GM21717 (cell line): ENCODE results near the gene CACNB3.
"Not testable (repeated sequence)": the region's sequence is repeated elsewhere in the genome, so short reads cannot be mapped to it uniquely, and the experiment has no call there.

Experiments used
- ATAC-seq: cut with Tn5 transposase; IDR thresholded peaks from one replicate; pipeline ENCODE4 v1.9.1; 2021; ENCODE audit warnings: mild to moderate bottlenecking, moderate library complexity; ENCODE audit not compliant: unreplicated experiment

CACNB3 gene

DNA sequence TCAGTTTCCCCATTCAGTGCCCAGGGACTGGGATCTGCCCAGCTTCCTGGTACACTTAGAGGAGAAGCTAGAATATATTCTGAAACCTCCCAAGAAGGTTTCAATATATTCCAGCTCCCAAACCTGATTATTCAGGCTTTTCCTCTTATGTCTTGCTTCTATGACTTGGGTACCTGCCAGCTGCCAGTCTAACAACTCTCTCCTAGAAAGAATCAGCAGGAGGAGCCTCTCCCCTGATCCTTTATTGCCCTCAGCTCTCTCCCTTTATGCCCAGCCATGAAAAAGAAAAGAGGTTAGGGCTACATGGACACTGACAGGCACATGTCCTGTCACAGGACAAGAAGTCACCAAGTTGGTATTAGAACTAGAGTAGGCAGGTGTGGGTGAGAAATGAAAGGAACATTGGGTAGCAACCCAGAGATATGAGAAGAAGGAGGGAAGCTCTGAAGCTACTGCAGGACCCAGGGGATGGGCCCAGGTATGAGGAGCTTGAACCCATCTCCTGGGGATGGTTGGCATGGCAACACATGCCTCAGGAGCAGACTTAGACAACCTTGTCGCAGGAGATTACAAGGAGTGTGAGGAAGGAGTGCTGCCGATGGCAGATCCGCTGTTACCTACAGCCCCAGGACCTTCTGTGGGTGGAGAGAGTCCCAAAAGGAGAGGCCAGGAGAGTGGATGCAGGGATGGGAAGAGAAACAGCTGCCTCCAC lies 2.0 kb upstream of the CACNB3 start:
- ATAC-seq = no peak

DNA sequence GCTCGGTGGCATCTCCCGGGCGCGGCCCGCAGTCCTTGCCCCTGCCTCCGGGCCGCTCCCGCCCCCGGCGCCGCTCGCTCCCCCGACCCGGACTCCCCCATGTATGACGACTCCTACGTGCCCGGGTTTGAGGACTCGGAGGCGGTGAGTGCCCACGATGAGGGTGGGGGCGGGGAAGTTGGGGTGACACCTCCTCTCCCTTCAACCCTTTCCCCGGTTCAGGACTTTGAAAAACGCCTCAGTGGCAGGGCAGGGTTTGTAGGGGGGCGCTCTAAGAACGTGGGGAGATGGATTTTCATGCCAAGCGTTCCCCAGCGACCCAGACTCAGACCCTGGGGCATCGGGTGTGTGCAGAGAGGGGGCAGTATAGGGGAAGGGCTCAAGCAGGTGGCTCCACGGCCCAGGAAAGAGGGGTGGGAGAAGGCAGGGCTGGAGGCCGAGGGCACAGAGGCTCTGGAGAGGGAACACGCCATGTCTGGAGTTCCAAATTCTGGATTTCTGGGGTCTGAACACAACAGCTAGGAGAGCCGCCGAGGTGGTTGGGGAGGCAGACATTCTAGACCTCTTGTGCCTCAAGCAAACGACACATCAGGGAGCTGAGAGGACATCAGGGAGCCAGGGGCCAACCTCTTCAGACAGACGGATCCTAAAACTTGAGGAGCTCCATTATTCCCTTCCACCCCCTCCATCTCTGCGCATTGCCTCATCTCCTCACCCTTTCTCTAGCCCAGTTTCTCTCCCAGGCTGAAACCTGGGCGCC lies 715 bp downstream of the CACNB3 start:
- ATAC-seq = no peak

DNA sequence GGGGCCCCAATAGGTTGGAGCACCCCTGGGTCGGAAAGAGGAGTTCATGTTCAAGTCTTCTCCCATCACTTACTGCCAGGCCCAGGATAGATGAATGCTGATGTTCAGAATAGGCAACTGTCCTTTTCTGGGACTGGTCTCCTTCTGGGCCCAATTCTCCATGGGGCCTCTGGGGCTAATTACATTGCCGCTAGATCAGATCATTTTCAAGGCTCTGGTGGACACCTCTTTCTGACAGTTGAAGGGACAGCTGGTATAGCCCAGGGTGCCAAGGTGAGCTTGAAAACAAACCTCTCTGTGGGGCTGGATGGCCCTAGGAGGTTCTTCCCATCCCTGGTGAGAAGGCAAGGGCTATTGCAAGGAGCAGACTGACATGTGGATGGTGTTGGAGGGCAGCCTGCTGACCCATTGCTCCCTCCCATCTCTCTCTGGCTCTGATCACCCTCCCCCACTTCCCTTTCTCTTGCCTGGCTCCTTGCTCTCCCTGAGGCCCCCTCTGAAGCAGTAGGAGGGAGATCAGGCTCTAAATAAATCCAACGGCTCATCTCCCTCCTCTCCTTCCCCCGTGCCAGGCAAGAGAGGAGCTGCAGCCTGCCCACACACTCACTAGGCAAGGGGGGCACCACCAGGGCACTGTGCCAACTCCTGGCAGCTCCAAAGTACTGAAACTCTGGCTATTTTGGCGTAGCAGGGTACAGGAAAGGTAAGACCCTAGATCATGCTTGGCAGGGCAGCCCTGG lies 1.9 kb downstream of the CACNB3 start:
- ATAC-seq = no peak

DNA sequence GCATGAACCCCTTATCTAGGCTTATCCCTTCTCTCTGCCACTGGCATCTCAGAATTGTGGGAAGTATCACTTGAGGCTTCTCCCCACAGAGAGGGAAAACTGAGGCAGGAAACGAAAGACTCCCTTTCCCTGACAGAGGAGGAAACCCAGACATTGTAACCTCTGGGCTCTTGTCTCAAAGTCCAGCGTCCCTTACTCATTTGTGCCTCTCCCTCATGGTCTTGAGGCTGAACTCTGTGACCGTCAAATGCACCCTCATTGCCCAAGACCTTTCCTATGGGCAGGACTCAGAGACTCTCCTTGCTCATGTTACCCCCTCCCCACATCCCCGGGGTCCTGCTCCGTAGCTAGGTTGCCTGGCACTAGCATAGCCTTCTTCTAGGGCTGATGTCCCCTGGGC lies 3.8 kb downstream of the CACNB3 start:
- no peak for ATAC-seq

DNA sequence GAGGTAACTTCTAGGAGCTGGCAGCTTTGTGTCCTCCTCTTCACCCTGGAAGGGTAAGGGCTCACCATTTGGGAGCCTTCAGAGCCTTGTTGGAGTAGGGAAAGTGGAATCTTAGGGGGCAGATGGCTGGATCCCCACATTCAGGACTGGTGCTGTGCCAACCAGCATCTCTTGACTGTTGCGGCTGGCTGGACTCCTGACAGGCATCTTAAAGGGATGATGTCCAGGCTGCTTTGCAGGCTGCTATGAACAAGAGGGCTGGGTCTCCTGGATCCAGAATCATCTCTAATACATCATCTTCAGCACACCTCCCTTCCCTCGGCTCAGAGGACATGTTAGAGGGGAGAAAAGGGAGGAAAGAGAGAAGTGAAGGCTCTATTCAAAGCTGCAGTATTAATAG lies 4.4 kb downstream of the CACNB3 start:
- no peak for ATAC-seq

DNA sequence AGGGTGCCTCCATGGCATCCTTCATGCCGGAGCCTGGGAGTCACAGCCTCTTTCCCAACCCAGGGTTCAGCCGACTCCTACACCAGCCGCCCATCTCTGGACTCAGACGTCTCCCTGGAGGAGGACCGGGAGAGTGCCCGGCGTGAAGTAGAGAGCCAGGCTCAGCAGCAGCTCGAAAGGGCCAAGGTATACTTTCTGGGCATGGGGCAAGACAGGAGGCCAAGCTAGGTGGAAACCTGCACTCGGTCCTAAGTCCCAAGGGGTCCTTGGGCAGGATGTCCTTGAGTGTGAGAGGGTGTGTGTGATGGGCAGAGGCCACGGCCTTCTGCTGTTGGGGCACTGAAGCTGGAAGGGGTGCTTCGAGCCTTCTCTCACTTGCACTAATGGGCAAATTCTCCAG lies 5.0 kb downstream of the CACNB3 start:
- no peak for ATAC-seq

DNA sequence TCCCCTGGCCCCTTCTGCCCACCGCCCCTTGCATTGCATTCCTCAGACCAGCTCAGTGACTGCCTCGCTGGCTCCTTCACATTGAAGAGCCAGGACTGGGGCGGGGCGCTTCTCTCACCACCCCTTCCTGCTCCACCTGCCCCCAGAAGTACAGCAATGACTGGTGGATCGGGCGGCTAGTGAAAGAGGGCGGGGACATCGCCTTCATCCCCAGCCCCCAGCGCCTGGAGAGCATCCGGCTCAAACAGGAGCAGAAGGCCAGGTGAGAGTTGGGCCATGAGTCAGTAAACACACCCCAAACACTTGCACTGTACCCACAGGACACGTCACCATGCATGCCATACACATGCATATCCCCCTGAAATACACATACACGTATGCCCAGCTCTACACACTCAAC lies 5.8 kb downstream of the CACNB3 start:
- no peak for ATAC-seq

DNA sequence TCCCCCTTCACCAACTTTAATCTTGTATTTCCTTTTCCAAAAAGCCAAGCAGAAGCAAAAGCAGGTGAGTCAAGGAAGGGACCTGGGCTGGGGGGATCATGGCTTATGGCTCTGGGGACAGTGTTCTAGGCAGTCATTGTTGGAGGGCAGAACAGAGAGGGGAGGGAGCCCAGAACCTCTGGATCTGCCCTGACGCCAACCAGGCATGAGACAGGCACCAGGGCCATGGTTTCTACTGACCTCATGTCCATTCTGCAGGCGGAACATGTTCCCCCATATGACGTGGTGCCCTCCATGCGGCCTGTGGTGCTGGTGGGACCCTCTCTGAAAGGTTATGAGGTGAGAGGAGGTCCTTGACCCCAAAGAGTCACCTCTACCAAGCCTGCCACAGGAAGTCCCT lies 6.6 kb downstream of the CACNB3 start:
- ATAC-seq = no peak

DNA sequence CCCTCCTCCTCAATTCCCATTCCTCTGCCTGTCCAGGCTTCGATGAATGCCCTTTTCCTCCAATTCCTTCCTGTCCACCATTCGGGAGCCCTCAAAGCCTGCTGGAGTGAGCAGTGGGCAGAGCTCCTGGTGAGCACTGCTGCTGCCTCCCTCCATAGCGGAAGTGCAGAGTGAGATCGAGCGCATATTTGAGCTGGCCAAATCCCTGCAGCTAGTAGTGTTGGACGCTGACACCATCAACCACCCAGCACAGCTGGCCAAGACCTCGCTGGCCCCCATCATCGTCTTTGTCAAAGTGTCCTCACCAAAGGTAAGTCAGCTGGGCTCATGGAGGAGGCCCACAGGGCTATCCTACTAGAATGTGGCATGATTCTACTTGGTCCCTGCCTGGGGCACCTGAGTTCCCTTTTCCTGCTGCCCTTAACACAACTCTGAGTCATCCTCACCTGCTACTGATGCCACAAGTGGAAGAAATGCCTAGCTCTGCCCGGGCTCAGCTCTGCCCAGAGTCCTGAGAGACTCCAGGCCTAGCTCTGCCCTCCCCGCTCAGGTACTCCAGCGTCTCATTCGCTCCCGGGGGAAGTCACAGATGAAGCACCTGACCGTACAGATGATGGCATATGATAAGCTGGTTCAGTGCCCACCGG lies 8.0 kb downstream of the CACNB3 start:
- ATAC-seq = no peak

DNA sequence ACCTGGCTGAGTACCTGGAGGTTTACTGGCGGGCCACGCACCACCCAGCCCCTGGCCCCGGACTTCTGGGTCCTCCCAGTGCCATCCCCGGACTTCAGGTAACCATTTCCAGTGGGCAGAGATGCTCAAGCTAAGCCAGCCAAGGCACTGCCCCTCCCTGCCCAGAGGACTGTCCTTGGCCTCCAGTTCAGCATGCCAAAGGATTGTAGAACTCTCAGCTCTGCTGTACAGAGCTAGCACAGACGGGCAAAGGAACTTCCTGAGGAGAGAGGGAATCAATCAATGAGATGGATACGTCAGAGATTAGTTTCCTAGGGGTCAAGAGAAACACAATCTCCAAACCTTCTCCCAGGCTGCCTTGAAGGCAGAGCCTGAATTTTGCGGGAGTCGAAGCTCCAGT lies 8.7 kb downstream of the CACNB3 start:
- ATAC-seq = no peak

DNA sequence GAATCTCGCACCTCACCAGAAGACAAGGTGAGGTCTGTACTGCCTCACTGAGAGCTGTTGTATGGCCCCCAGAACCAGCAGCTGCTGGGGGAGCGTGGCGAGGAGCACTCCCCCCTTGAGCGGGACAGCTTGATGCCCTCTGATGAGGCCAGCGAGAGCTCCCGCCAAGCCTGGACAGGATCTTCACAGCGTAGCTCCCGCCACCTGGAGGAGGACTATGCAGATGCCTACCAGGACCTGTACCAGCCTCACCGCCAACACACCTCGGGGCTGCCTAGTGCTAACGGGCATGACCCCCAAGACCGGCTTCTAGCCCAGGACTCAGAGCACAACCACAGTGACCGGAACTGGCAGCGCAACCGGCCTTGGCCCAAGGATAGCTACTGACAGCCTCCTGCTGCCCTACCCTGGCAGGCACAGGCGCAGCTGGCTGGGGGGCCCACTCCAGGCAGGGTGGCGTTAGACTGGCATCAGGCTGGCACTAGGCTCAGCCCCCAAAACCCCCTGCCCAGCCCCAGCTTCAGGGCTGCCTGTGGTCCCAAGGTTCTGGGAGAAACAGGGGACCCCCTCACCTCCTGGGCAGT lies 9.3 kb downstream of the CACNB3 start:
- ATAC-seq = no peak

DNA sequence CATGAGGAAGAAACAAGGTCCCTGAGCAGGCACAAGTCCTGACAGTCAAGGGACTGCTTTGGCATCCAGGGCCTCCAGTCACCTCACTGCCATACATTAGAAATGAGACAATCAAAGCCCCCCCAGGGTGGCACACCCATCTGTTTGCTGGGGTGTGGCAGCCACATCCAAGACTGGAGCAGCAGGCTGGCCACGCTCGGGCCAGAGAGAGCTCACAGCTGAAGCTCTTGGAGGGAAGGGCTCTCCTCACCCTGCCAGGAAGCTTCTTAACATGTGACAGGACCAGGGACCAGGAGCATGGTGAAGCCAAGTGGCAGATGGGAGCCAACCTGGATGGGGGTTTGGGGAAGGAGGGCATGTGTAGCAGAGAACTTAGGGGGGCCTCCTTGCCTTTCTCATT lies 10.0 kb downstream of the CACNB3 start:
- ATAC-seq = no peak

DNA sequence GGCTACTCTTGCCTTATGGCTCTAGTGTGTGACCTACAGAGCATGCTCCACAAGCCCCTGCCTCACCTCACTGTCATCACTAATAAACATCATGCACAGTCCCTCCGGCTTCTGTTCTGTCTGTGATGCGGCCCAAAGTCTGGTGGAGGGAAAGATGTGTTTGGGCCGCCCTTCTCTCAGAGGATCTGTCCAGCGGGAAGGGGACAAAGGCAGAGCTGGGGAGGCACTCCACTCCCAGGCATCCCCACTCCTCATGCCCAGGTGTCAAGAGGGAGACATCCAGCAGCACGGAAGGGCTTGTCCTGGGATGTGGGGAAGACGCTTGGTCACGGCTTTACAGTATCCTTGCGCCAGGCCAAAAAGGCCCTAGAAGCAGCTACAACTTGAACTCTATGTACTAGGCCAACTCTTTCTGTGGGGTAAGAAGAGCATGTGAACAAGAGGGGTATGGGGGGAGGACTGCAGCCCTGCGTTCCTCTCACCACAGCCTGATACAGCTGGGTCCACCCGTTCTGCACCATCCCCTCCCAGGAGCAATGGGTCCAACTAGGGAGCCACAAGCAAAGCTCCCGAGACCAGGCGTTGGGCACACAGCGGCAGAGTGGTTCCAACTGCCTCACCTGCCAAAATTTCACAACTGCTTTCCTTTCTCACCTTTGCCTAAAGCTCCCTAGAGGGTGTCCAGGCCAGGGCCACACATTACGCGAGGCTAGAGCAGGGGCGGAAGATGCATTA lies 10.7 kb downstream of the CACNB3 start:
- no peak for ATAC-seq

DNA sequence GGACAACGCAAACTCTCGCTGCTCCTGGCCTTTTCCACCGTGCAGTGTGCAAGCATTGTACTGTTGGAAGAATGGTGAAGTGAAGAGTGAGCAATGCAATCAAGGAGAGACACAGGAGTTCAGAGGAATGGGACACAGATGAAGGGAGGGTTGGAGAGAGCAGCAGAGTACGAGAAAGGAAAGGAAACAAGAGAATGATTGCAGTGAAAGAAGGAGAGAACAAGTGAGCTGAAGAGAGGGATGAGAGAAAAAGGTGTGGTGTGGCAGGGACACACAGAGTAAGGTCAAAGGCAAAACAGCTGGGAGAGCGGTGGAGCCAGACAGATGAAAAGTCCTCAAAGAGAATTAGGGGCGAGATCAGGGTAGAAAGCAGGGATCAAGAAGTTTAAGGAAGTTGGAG lies 13.0 kb downstream of the CACNB3 start:
- no peak for ATAC-seq

DNA sequence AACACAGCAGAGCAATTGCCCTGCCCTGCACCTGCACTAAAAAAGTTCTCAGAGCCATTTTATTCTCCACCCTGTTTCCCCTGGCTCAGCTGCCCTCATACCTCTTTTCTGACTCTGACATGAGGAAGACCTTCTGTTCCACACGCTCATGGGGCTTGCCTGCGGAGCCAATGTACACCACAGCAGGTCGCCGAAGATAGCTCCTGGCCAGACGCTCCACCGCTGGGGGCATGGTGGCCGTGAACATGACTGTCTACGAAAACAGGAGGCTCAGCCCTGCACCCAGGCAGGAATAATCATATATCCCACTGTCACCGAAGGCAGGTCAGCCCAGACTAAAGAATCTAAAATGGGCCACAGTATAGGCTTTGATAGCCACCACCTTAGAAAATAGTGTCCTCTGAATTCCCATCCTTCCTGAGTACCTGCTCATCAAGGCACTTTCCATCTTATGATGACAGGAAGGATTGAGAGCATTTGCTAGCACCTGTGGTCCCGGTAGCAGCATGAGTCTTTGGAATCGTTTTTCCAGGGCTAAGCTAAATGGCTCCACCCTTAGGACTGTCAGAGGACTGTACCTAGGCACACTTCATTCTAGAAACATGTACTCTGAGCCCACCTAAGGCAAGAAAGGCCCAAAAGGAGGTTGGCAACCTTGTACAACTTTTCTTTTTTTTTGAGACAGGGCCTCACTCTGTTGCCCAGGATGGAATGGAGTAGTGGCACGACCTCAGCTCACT lies 14.2 kb downstream of the CACNB3 start:
- no peak for ATAC-seq

DNA sequence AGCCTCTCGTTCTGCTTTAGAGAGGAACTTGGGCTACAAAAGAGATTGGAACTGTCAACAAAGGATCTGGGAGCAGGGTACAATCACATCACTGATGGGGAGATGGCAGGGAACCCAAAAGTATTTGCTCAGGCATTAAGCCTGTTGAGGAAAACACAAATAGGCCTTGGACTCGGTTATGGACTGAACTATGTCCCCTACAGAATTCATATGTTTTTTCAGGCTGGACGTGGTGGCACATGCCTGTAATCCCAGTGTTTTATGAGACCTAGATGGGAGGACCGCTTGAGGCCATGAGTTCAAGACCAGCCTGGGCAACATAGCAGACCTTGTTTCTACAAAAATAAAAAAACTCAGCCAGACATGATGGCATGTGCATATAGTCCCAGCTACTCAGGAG lies 19.8 kb downstream of the CACNB3 start:
- no peak for ATAC-seq

DNA sequence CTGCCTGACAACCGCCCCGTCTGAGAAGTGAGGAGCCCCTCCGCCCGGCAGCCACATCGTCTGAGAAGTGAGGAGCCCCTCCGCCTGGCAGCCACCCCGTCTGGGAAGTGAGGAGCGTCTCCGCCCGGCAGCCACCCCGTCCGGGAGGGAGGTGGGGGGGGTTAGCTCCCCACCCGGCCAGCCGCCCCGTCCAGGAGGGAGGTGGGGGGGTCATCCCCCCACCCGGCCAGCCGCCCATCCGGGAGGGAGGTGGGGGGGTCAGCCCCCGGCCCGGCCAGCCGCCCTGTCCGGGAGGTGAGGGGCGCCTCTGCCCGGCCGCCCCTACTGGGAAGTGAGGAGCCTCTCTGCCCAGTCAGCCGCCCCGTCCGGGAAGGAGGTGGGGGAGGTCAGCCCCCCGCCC lies 23.7 kb downstream of the CACNB3 start:
- ATAC-seq = not testable (repeated sequence)

DNA sequence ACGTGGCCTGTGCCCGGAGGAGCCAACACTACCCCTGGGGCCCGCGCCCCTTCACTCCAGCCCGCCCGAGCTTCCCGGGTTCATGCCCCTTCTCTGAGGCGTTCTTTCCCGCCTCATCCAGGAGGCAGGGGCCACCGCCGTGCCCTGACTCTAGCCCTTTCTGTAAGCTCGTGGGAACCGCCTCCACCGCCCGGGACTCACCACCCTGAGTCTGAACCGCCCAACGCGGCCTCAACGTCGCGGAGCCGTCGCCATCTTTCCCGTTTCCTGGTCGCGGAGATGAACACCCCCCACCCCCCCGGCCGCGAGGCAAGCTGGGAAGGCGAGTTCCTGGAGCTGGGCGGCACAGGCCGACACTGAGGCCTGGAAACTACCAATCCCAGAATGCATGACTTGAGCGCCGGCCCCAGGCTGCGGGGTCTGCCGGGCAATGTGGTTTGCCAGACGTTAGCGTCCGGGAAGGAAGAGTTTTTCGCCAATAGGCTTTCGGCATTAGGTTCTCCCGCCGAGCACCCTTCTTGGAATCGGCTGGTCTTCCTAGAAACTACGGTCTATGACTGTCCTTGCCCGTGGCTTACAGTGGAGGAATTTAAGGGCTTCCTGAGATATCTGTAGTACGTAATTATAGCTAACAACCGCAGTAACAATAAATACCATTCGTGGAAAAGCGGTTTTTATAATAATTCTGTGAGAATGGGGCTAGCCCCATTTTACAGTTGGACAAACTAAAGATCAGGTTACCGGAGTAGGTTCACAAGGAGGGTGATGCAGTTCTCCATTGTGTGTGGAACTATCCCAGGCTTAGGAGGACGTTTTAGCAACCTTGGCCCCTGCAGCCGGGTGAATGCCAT lies 33.8 kb downstream of the CACNB3 start, which contains the start of gene DDX23:
TSS of gene DDX23 (minus strand) at position 281 of the 851 bp plus-strand sequence. CDS start 6,381 bp downstream, outside the sequence.
- ATAC-seq = peak; percentile 93
